HG03457 (cell line): ENCODE results near the gene PCED1A.
A peak's percentile ranks its signal among the peaks of the same experiment; 100 is the strongest.

ENCODE experiments used
- ATAC-seq: cut with Tn5 transposase; IDR thresholded peaks from one replicate; pipeline ENCODE4 v1.9.1; 2021; ENCODE audit warnings: moderate number of reproducible peaks; ENCODE audit not compliant: unreplicated experiment

Gene PCED1A

DNA sequence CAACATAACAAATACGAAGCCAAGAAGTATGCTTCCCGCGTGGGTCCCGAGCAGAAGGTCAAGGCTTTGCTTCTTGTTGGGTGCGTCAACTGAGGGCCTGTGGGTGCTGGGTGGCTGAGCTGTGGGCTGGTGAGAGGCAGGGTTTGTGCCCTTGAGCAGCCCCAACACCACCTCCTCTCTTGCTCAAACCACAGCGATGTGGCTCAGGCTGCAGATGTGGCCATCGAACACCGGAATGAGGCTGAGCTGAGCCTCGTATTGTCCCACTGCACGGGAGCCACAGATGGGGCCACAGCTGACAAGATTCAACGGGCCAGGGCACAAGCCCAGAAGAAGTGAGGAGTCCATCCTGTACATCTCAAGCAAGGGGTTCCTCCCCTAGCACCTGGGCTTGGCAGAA, 25.8 kb upstream of the PCED1A start:
- no peak for ATAC-seq

DNA sequence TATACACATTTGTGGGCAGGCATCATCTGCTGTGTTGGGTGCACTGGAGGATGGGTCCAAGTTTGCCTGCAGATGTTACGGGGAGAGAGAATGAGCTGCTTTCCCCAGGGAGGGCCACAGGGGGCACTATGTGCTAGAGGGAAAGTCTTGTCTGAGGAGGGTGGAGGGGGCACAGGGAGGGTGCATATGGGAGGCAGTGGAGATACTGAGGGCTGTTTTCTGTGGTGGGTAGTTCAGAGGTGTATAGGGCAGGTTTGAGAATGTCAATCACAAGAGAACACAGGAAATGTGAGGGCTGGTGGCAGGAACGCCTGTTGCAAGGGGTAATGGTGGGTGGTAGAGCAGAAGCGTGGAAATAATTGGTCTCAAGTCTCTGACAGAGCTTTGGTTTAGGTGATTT, 25.2 kb upstream of the PCED1A start:
- no peak for ATAC-seq

DNA sequence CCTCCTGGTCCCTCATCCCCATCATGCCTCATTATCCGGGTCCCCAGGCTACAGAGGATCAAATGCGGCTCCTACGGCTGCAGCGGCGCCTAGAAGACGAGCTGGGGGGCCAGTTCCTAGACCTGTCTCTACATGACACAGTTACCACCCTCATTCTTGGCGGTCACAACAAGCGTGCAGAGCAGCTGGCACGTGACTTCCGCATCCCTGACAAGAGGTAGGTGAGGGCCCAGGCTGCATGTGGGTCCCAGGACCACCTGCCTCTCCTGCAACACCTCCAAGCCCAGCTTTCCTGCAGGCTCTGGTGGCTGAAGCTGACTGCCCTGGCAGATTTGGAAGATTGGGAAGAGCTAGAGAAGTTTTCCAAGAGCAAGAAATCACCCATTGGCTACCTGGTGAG, 24.6 kb upstream of the PCED1A start:
- no peak for ATAC-seq

DNA sequence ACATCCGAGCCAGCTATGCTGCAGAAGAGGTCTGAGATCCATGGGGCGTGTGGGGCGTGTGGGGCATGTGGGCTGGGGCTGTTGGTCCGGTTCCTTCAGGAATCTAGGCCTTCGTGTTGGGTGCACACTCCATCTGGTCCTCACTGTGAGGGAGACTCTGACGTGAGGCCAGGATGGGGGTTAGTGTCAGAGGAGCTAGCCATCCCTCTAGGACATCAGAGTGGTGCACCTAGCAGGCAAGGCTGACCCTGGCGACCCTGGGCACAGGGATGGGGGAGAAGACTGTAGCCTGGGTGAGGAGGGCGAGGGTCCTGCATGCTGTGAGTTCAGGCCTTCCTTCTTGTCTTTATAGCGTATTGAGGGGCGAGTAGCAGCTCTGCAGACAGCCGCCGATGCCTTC, 24.2 kb upstream of the PCED1A start:
- no peak for ATAC-seq

DNA sequence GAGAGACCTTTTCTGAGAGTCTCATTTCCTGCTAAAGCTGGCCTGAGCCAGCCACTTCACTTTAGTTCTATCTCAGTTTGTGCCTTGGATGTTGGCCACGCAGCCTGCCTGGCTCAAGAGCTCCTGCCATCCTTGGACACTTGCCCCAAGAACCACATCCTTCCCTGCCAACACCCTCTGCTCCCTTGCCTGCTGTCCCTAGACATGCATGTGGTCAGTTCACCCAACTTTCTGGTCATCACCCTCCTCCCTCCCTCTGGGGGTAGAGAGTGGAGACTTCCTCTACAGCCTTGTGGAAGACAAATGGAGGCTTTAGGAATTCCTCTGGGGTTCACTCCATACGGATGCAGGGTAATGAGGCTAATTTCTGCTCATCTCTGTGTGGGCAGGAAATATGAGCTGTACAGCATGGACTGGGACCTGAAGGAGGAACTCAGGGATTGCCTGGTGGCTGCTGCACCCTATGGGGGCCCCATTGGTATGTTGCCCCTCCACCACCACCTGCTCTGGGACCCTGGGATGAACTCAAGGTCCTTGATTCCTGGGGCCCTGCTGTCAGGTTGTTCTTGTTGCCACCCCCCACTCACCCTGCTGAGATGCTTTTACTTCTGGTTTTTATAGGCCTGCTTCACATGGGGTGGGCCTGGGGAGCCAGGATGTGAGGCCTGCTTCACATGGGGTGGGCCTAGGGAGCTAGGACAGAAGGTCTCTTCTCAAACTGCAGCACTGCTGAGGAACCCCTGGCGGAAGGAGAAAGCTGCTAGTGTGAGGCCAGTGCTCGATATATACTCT, 19.1 kb upstream of the PCED1A start:
- no peak for ATAC-seq

DNA sequence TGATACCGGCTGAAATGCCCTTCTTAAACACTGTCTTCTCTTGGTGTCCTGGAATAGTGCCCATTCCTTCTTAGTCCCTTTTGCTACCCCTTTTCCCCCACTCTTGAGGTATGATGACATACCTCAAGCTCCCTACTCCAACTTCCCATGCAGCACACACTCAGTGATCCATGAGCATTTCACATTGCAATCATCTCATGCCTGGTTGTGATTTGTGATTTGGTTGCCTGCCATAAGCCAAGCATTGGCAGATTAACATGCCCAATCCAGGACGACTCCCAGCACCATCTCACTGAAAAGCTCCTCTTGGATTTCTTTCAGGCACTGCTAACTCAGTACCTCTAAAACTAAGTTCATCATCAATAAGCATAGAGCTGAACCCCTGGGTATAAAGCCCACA, 18.1 kb upstream of the PCED1A start:
- ATAC-seq: no peak

DNA sequence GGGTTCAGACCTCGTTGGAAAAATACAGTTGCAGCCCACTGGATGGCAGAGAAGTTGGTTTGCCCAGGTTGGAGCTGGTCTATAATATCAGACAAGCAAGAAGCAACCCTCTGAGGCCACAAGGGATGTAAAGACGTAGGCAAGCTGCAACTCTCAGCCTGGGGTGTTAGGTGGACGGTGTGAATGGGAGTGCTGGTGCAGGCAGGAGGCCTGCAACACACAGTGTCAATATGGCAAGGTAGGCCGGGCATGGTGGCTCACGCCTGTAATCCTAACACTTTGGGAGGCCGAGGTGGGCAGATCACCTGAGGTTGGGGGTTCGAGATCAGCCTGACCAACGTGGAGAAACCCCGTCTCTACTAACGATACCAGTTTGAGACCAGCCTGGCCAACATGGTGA, 10.6 kb upstream of the PCED1A start:
- ATAC-seq: no peak

DNA sequence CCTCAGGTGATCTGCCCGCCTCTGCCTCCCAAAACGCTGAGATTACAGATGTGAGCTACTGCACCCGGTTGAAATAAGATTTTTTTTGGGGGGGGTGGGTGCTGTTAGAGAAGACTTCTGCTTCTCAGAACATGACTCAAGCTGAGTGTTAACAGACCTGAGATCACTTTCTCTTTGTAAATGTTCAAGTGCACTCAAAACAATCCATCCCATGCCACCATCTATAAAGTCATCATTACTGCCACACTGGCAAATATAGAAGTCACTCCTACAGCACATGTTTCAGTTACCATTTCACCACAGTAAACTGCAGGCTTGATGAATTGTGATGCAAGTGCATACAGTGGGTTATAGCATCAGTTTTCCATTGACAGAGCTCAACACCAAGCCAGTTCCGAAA, 9.1 kb upstream of the PCED1A start:
- no peak for ATAC-seq

DNA sequence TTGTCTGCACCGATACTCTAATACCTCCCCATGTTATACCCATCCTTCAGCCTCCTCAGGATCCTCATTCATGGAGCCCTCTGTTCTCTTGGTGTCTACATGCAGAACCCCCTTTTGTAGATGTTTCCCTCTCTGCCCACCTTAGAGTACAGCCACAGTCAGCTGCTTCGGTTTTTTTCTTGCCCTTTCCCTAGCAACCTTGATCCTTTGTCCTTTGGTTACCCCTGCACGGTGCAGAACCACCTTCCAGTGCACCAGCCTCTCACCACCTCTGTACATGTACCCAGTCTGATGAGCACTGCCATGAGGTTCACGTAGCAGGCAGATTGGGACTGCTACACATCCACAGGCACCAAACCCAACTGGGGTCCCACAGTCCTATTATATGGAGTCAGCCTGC, 7.3 kb upstream of the PCED1A start:
- ATAC-seq: no peak

DNA sequence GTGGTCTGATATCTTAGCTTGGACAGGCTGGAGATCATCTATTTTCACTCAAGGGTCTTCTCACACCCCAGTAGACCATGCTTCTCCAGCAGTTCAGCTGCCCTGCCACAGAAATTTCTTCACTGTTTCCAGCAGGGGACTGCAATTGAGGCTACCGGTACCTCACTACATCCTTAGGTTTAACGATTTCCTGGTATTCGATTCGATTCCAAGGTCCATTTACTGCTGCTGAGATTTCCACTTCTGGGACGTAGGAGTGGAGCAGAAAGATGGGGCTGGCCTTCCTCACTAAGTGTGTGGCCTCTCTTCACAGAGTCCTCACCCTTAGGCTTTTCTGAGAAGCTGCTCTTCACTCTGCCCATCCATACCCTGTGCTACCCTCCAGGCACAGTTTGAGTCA, 6.2 kb upstream of the PCED1A start:
- ATAC-seq: no peak

DNA sequence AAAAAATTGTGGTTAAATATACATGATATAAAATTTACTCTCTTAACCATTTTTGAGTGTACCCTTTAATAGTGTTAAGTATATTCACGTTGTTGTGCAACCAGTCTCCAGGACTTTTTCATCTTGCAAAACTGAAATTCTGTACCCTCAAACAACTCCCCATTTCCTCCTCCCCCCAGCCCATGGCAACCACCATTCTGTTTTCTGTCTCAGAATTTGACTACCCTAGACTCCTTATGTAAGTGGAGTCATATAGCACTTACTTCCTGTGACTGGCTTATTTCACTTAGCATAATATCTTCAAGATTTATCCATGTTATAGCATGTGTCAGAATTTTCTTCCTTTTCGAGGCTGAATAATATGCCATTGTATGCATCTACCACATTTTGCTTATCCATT, 5.2 kb upstream of the PCED1A start:
- no peak for ATAC-seq

DNA sequence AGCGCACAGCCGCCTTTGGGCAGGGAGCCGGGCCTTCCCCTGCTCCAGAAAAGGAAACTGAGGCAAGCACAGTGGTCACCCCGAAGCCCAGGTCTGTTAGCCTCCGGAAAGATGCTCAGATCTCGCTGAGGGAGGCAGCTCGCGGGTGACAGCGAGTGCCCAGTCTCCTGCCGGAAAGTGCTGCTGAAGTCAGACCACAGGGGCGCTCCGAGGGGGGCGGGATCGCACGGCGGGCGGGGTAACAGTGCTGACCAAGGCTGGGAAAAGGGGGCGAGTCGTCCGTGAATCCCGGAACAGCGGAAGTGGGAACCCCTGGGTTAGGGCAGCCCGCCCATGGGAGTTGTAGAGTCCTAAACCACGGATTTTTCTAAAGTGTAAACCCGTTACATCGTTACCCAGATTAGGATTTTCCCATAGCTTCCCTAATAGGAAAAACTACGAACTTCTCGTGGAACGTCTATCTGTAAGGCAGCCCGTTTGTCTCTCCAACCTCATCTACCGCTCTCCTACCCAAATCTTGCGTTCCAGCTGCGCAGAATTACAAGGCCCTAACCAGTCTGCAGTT, 594 bp upstream of the PCED1A start:
- ATAC-seq: peak; percentile 21

DNA sequence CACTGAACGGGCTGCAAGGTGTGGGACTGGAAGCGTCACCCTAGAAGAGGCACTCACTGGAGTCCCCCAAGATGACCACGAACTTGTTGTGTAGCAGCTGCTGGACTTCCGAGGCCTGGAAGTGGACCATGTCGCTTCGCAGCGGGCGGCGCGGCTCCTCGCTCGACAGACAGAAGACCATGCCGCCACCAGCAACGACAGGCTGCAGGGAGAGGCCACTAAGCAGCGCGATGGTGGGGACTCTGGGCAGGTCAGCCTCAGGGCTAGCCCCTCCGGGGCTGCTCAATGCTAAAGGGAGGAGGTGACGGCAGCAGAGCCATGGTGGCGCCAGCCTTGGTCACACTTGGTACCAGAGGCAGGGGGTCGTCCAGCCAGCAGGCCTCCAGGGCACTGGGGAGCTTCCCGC, 720 bp downstream of the PCED1A start:
- no peak for ATAC-seq

DNA sequence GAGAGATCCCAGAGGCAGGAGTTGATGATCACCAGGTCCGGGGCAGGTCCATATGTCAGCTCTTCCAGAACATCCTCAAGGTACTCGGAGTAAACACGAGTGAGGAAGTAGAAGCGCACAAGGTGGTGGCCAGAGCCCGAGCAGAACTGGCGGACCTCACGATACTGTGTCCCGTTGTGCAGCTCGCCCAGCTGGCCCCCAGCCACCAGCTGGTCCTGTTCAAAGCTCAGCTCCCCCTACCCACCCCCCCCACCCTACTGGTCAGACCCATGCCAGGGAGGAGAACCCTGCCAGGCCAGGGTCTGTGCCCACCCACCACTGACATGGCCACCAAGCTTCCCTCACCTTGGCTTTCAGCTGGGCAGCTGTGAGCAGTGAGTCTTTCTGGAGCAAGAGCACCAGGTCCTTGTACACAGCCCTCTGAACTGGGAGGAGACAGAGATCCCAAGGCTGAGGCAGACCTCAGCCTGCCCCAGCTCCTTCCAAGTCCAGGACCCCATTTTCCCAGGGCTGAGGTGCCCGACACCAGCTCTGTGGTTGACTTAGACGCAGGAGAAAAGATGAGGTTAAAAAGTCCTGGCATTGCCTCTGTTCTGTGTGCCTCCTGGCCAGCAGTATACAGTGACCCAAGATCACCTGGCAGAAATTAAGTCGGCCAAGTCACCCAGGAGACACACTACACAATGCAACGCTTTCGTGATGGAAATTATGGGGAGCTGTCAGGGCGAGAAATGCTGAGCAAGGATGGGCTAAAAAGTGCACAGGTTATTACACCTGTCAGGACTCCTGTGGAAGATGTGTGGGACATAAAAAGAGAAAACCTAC, 1.4 kb downstream of the PCED1A start:
- no peak for ATAC-seq

DNA sequence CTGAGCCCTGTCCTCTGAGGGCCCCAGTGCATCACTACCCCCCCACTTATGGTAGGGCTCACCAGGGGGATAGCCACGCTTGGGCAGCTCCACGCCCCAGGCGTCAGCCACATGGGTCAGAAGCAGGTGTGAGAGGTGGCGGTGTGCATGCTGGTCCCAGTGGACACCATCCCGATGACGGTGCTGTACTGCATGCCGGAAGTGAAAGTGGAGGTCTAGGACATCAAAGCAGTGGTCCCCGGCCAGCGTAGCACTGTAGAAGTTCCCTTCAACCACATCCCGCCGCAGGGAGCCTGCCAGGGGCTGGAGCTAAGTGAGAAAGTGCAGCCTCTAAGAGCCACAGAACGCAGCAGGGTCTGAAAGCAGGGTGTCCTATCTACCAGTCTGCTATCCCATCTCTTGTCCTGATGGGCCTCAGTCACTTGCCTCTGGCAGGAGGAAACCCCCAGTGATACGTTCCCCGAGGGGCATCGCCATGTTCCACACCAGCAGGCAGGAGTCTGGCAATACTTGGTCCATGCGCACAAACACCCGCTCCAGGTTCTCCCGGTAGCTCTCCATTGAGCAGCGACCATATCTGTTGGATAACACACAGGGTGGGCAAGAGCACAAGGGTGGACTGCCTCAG, 2.2 kb downstream of the PCED1A start:
- no peak for ATAC-seq

DNA sequence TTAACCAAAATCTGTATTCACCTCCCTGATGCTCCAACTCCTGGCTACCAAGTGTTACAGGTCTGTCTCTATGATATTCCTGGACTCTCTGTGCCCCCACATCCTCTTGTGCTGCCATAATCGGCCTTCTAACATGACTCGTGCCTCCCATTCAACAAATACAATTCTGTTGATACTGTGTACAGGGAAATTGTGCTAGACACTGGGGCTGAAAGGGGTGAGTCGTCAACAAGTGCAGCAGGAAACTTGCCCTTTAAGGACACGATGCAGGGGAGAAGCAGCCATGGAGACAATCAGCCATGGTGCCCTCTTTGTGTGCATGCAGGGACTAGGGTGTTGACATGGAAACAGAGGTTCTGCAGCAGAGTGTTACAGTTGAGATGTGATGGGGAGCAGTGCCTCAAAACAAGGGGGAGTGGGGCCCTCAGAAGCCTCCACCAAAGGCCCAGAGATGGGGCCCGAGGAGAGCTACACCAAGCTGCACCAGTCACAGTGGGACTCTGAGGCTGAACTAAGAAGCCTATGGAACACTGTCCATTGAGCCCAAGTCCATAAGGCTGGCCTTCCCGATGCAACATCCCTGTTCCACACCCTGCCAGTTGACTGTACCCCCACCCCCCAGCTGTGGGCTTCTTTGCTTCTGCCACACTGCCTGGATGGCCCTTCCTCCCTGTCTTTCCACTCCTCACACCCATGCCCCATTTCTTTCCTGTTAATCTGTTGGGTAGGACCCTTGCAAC, 3.1 kb downstream of the PCED1A start:
- ATAC-seq: no peak

DNA sequence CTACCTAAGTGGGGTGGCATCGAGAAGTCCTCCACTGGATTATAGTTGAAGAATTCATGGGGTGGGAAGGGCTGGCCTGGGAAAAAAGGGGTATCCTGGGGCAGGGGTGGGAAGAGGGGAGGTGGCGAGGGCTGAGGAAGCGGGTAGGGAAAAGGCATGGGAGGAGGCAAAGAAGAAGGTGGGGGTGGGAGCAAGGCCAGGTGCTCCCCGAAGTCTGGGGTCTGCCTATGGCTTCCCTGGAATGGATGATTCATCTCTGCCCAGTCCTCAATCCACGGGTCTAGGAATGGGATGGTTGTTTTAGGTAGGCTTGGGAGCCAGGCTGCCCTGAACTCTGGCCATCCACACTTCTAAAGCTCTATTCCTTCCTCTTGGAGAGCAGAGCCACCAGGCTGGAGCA, 4.4 kb downstream of the PCED1A start:
- no peak for ATAC-seq

DNA sequence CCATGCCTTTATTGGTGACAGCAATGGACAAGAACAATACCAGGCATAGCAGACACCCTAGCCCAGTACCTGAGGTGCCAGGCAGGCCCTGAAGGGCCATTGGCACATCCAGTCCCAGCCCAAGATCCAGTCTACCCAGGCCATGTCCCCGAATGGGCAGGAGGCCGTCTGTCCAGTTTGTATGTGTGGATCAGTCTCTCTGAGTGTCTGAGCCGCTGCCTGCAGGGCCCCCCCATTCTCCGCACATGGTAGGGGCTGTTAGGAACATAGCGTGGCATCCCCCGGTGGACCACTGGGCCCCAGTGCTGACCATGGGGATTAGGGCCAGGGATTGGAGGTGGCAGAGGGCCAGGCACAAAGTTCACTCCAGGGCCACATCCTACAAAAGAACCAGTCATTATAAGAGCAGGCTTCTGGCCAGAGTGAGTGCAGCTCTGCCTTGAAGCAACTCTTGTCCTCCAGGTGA, 5.1 kb downstream of the PCED1A start:
- ATAC-seq: no peak

DNA sequence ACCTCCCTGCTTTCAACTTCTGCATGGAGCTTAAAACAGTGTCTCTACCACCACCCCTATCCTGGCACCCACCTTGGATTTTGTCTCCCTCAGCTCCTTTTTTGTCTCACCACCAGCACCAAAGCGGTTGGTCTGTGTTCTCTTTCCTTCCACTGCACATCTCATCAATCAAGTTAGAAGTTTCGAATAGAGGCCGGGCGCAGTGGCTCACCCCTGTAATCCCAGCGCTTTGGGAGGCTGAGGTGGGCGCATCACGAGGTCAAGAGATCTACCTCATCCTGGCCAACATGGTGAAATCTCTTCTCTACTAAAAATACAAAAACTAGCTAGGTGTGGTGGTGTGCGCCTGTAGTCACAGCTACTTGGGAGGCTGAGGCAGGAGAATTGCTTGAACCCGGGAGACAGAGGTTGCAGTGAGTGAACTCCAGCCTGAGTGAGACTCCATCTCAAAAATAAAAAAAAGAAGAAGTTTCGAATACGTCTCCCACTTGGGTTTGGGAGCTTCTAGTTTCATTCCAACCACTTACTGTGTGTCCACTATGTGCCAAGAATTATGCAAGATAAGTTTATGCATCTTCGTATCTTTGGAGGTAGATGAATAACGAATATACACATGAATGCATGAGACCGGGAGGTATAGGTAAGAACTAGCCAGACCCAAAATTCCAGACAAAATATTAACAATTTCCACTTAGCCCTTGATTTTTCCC, 5.9 kb downstream of the PCED1A start:
- ATAC-seq: no peak

DNA sequence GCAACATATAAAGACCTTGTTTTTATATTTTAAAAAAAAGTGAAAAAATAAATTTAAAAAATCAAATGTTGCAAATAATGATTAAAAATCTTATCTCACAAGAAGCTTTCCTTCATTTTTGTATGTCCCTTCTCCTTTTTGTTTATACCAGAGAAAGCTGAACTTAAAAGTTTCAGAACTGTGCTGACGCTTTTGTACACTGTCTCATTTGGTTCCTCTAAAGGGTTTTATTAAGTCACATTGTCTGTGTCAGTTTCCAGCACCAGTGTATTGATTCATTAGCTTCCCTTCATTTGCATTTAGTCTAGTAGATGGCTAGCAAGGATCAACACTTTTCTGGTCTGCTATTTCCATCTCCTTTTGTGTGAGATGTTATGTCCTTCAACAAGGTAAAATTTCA, 6.7 kb downstream of the PCED1A start:
- ATAC-seq: no peak
